NCI-H510A treated with DMSO at 0.1 percent for 48 hours (cell line): ENCODE results near the gene CTDSP1.

Experiments used
- DNase-seq: peaks from one replicate; lab custom pipeline; 2025; lab: John Stamatoyannopoulos, UW

The CTDSP1 gene

DNA sequence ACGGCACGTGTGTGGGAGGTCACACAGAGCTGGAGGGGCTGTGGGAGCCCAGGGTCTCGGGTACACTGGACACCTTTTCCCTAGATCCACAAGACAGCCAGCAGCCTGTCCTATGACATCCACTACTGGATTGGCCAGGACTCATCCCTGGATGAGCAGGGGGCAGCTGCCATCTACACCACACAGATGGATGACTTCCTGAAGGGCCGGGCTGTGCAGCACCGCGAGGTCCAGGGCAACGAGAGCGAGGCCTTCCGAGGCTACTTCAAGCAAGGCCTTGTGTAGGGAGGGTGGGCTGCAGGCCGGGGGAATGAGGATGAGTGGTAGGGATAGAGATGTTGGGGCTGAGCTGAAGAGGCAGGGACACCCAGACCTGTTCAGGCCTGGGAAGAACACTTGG lies 25.9 kb downstream of the CTDSP1 start:
- DNase-seq: no peak

DNA sequence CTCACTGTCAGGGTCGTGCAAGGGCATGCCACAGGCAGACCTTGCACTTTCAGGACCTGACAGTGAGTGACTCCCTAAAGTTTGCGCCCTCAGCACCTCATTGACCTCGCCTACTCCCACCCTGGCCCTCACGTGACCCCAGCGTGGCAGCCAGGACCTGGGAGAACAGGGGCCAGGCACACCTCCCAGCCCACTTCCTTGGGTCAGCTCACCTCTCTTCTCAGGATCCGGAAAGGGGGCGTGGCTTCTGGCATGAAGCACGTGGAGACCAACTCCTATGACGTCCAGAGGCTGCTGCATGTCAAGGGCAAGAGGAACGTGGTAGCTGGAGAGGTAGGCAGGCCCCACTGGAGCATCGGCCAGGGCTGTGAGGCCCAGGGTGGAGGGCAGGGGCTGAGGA lies 28.1 kb downstream of the CTDSP1 start:
- no peak for DNase-seq

DNA sequence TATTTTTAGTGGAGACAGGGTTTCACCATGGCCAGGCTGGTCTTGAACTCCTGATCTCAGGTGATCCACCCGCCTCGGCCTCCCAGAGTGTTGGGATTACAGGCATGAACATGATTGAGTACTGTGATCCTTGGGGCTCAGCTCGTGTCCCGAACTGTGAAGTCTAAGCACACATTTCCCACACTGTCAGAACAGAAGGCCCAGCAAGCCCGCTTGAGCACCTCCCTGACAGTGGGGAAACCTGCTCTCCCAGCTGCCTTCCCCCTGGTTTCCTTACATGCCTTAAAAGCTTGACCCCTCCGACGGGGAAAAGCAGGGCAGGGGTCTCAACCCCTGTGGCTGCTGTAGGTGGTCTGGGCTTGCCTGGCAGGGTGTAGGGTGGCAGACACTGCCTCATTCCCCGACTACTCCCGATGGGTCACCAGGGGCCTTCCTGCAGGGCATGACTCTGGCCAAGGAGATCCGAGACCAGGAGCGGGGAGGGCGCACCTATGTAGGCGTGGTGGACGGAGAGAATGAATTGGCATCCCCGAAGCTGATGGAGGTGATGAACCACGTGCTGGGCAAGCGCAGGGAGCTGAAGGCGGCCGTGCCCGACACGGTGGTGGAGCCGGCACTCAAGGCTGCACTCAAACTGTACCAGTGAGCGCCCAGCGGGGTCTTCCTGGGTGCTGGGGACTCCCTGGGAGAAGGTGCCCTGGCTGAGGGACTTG lies 29.3 kb downstream of the CTDSP1 start:
- DNase-seq: no peak

GRCh38 chr2:218429911-218430692 lies 30.4 kb downstream of the CTDSP1 start:
- DNase-seq: no peak

GRCh38 chr2:218430721-218431120 lies 31.1 kb downstream of the CTDSP1 start:
- no peak for DNase-seq

DNA sequence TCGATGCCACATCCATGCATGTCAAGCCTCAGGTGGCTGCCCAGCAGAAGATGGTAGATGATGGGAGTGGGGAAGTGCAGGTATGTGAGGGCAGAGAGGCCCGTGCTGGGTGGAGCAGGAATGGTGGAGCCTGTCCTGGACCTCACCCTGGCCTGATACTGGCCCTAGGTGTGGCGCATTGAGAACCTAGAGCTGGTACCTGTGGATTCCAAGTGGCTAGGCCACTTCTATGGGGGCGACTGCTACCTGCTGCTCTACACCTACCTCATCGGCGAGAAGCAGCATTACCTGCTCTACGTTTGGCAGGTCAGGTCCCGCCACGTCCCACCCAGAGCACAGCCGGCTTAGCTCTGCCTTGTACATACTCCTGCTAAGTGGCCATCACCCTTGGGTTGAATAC lies 32.2 kb downstream of the CTDSP1 start:
- no peak for DNase-seq

GRCh38 chr2:218432676-218433365 lies 33.2 kb downstream of the CTDSP1 start:
- DNase-seq: no peak

- DNase-seq: no peak
Observed at GRCh38 chr2:218434456-218434855, 34.8 kb downstream of the CTDSP1 start.

- no peak for DNase-seq
Observed at GRCh38 chr2:218435003-218435982, 35.6 kb downstream of the CTDSP1 start.

DNA sequence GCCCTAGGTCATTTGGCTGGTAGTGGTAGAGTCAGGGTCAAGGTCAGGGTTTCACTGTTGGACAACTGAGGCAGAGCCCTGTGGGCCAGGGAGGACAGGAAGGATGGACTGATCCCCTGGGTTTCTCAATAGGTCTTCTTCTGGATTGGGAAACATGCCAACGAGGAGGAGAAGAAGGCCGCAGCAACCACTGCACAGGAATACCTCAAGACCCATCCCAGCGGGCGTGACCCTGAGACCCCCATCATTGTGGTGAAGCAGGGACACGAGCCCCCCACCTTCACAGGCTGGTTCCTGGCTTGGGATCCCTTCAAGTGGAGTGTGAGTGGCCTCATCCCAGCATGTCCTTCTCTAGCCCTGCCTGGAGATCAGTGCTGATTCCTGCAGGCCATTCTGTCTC lies 37.3 kb downstream of the CTDSP1 start:
- no peak for DNase-seq

DNA sequence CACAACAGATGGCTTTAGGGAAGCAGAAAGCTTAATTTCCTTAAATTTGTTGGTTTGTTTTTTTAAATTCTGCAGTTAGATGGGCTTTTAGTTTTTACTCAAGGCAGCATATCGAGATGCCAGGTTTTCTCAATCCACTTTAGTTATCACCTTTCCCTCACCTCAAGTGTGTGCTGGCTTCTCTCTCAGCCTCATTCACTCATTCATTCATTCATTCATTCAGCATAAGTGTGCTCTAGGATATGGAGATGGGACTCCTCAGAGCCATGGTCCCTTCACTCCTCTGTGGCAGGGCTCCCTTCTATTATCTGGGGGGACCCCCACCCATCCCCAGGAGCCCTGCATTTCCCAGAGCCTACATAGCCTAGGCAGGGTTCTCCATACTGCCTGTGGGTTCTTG lies 38.3 kb downstream of the CTDSP1 start:
- DNase-seq: no peak

DNA sequence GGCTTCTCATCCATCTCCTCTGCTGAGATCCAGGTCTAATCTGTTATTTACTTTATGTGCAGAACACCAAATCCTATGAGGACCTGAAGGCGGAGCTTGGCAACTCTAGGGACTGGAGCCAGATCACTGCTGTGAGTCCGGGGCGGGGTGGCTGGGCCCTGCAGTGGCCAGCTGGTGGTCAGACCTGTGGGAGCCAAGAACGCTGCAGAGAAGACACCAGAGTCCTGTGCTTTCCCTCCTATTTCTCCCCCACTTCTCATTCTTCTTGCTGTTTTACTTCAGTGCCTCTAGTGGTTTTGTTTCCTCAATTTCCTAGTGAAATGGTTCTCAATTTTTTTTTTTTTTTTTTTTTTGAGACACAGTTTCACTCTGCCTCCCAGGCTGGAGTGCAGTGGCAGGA lies 38.9 kb downstream of the CTDSP1 start:
- no peak for DNase-seq

- no peak for DNase-seq
Observed at GRCh38 chr2:218444692-218445357, 45.2 kb downstream of the CTDSP1 start.

GRCh38 chr2:218445602-218446001 lies 45.9 kb downstream of the CTDSP1 start:
- no peak for DNase-seq

DNA sequence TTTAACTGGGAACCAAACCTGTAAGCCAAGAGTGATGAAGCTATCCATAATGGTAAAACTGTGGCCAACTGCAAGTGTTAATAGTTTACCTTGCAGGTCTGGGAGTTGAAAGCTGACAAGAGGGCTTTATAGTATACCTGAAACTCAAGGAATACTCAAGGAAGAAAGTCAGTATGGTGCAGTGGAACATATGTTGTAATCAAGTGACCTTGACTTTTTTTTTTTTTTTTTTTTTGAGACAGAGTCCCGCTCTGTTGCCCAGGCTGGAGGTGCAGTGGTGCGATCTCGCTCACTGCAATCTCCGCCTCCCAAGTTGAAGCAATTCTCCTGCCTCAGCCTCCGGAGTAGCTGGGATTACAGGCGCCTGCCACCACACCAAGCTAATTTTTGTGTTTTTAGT lies 46.9 kb downstream of the CTDSP1 start:
- DNase-seq: no peak

GRCh38 chr2:218447072-218447471 lies 47.4 kb downstream of the CTDSP1 start:
- no peak for DNase-seq

DNA sequence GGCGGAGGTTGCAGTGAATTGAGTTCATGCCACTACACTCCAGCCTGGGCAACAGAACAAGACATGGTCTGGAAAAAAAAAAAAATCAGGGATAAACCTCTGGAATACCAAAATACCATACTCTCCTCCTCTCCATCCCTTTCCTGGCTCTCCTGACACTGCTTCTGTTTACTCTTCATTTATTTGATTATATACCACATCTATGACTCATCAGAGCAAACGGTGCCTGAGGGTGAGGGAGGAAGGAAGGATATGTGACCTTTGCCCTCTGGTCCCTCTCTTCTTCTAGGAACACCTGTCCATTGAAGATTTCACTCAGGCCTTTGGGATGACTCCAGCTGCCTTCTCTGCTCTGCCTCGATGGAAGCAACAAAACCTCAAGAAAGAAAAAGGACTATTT lies 49.3 kb downstream of the CTDSP1 start:
- DNase-seq: peak; percentile 9

- no peak for DNase-seq
Observed at GRCh38 chr2:218452079-218452478, 52.4 kb downstream of the CTDSP1 start.
